GM12865 (cell line): ENCODE results near the gene TSPEAR.
"Not testable (repeated sequence)": the region's sequence is repeated elsewhere in the genome, so short reads cannot be mapped to it uniquely, and the experiment has no call there.

ENCODE experiments used
- DNase-seq: peaks from one replicate; pipeline ENCODE4 v3.0.0; 2010; ENCODE audit warnings: low read depth
- H3K4me3 ChIP-seq: 2 replicates; pipeline ENCODE4 v1.5.1; 2011; ENCODE audit warnings: mild to moderate bottlenecking, low read depth, low read length, control low read depth
- CTCF ChIP-seq: IDR thresholded peaks from 2 replicates; pipeline ENCODE4 v1.5.1; 2011; ENCODE audit warnings: low read length, control low read depth, low read depth, inconsistent platforms; ENCODE audit not compliant: insufficient read depth; ENCODE audit errors: missing control alignments

The TSPEAR gene

GRCh38 chr21:44650973-44651675 is 60.2 kb downstream of the TSPEAR start:
- no peak for TF ChIP-seq CTCF
- H3K4me3 ChIP-seq = no peak overlapping the region
- no peak for DNase-seq

- TF ChIP-seq CTCF = no peak
- no peak for DNase-seq
- no peak overlapping the region for H3K4me3 ChIP-seq
Measured at GRCh38 chr21:44650265-44650972, 61.0 kb downstream of the TSPEAR start.

GRCh38 chr21:44649521-44650100 is 61.8 kb downstream of the TSPEAR start:
- DNase-seq = no peak
- H3K4me3 ChIP-seq = no peak overlapping the region
- TF ChIP-seq CTCF = no peak

- DNase-seq = no peak
- no peak for TF ChIP-seq CTCF
- H3K4me3 ChIP-seq = no peak overlapping the region
Measured at GRCh38 chr21:44648557-44649311, 62.6 kb downstream of the TSPEAR start.

- DNase-seq = no peak
- no peak overlapping the region for H3K4me3 ChIP-seq
- no peak for TF ChIP-seq CTCF
Measured at GRCh38 chr21:44647222-44647552, 64.2 kb downstream of the TSPEAR start.

- not testable (repeated sequence) for DNase-seq, H3K4me3 ChIP-seq
Measured at GRCh38 chr21:44646366-44647221, 64.8 kb downstream of the TSPEAR start, which contains the start of gene KRTAP10-11. KRTAP10-11 (plus strand) TSS chr21:44646414; CDS start chr21:44646459, 45 bp downstream.

GRCh38 chr21:44644878-44645277 is 66.5 kb downstream of the TSPEAR start:
- DNase-seq = no peak
- H3K4me3 ChIP-seq = no peak overlapping the region
- no peak for TF ChIP-seq CTCF
